Fibroblast of lung (primary cell): ENCODE data around the gene CD1C. TPM values are rescaled to one million over a fixed set of nuclear protein-coding genes. Genes with fewer than 3 reads are reported as not detected.

Experiments
- DNase-seq, 2 donors: peaks; one replicate each; pipeline versions ENCODE4 v3.0.0 to v3.0.0-alpha.2; 2010; ENCODE audit warnings: low read depth in 2 of 2
- H2AFZ ChIP-seq: 2 replicates; pipeline ENCODE4 v1.5.1; 2012; ENCODE audit warnings: low read length, control low read depth, inconsistent platforms
- H3K27ac ChIP-seq: 2 replicates; pipeline ENCODE4 v1.5.1; 2011; ENCODE audit warnings: low read length, control low read depth; ENCODE audit not compliant: insufficient read depth
- H3K27me3 ChIP-seq: 2 replicates; pipeline ENCODE4 v1.5.1; 2011; ENCODE audit warnings: mild to moderate bottlenecking, low read length; ENCODE audit not compliant: control insufficient read depth, insufficient read depth
- H3K36me3 ChIP-seq: 2 replicates; pipeline ENCODE4 v1.5.1; 2011; ENCODE audit warnings: low read length; ENCODE audit not compliant: control insufficient read depth, insufficient read depth
- H3K4me1 ChIP-seq: 2 replicates; pipeline ENCODE4 v1.5.1; 2011; ENCODE audit warnings: low read length; ENCODE audit not compliant: control insufficient read depth, insufficient read depth; ENCODE audit errors: extremely low read depth
- H3K4me2 ChIP-seq: 2 replicates; pipeline ENCODE4 v1.5.1; 2011; ENCODE audit warnings: low read length, control low read depth; ENCODE audit not compliant: insufficient read depth; ENCODE audit errors: extremely low read depth
- H3K4me3 ChIP-seq, 4 experiments: fragments of 200-600 bp in 1 of 4; sonication (generic) in 1 of 4; replicated peaks in 1 of 4; 2 replicates each; pipeline ENCODE4 v1.5.1; 2011 to 2016; ENCODE audit warnings: low read length in 4 of 4, low read depth in 3 of 4, mild to moderate bottlenecking in 3 of 4, control low read depth in 2 of 4, inconsistent platforms in 1 of 4, mixed read lengths in 1 of 4; ENCODE audit not compliant: insufficient read depth in 1 of 4; ENCODE audit errors: control extremely low read depth in 1 of 4
- H3K79me2 ChIP-seq: 2 replicates; pipeline ENCODE4 v1.5.1; 2012; ENCODE audit warnings: mild to moderate bottlenecking, low read length, inconsistent platforms; ENCODE audit not compliant: control insufficient read depth, insufficient read depth
- H3K9ac ChIP-seq: 2 replicates; pipeline ENCODE4 v1.5.1; 2011; ENCODE audit warnings: mild to moderate bottlenecking, low read length, control low read depth; ENCODE audit not compliant: insufficient read depth
- H3K9me3 ChIP-seq: 2 replicates; pipeline ENCODE4 v1.5.1; 2012; ENCODE audit warnings: low read depth, low read length; ENCODE audit not compliant: control insufficient read depth, insufficient read depth
- H4K20me1 ChIP-seq: 2 replicates; pipeline ENCODE4 v1.5.1; 2011; ENCODE audit warnings: low read length; ENCODE audit not compliant: control insufficient read depth, insufficient read depth; ENCODE audit errors: extremely low read depth
- EZH2 ChIP-seq: IDR thresholded peaks from 2 replicates; pipeline ENCODE4 v1.5.1; 2012; ENCODE audit warnings: low read length, control low read depth, mild to moderate bottlenecking; ENCODE audit errors: missing control alignments
- polyA plus RNA-seq, 2 donors: library from polyadenylated mRNA; depleted of rRNA in 1 of 2; stranded (reverse) in 1 of 2; unstranded in 1 of 2; fragments of >200 nt; gene quantifications; 2 replicates each; pipeline ENCODE4 v1.2.1, GENCODE V29; 2011 to 2012; ENCODE audit warnings: missing spikeins in 1 of 2
- total RNA-seq: library from RNA; depleted of rRNA; stranded (reverse); fragments of >200 nt; gene quantifications from 2 replicates; pipeline ENCODE4 v1.2.1, GENCODE V29; 2014
- TF ChIP-seq, protein P1 (sequence below), 2 donors: IDR thresholded peaks in 1 of 2; conservative IDR thresholded peaks in 1 of 2; 1 replicate in 1 of 2; 2 replicates in 1 of 2; pipeline ENCODE4 v1.5.1; 2011 to 2012; ENCODE audit warnings: low read length in 2 of 2, control low read depth in 1 of 2, inconsistent platforms in 1 of 2, low read depth in 1 of 2, mild to moderate bottlenecking in 1 of 2

The CD1C gene
- total and polyA plus RNA-seq, 2 donors (not counting 1 experiment from before 2014, with no cell fraction given), result not detected

GRCh38 chr1:158324395-158324794, 34.7 kb downstream of the CD1C start:
- no peak overlapping the region for H3K4me3 ChIP-seq
- no peaks in the 10 kb centered on the region for H4K20me1 ChIP-seq
- no peaks in the 10 kb centered on the region for H3K9me3 ChIP-seq
- H2AFZ ChIP-seq, result no peak overlapping the region
- H3K27me3 ChIP-seq, result no peaks in the 10 kb centered on the region
- H3K9ac ChIP-seq, result no peak overlapping the region
- no peak overlapping the region for H3K4me2 ChIP-seq
- TF ChIP-seq EZH2, result no peak
- TF ChIP-seq, protein P1, sequence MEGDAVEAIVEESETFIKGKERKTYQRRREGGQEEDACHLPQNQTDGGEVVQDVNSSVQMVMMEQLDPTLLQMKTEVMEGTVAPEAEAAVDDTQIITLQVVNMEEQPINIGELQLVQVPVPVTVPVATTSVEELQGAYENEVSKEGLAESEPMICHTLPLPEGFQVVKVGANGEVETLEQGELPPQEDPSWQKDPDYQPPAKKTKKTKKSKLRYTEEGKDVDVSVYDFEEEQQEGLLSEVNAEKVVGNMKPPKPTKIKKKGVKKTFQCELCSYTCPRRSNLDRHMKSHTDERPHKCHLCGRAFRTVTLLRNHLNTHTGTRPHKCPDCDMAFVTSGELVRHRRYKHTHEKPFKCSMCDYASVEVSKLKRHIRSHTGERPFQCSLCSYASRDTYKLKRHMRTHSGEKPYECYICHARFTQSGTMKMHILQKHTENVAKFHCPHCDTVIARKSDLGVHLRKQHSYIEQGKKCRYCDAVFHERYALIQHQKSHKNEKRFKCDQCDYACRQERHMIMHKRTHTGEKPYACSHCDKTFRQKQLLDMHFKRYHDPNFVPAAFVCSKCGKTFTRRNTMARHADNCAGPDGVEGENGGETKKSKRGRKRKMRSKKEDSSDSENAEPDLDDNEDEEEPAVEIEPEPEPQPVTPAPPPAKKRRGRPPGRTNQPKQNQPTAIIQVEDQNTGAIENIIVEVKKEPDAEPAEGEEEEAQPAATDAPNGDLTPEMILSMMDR (conservative IDR thresholded peaks at IDR 0.05 in 1 of 2, IDR thresholded peaks at IDR 0.05 in 1 of 2; ENCODE audit: low read depth in 1 of 2, low read length in 2 of 2), result no peak
- no peaks in the 10 kb centered on the region for H3K36me3 ChIP-seq
- no peak for DNase-seq
- no peak overlapping the region for H3K27ac ChIP-seq
- no peaks in the 10 kb centered on the region for H3K79me2 ChIP-seq
- H3K4me1 ChIP-seq, result no peaks in the 10 kb centered on the region

DNA sequence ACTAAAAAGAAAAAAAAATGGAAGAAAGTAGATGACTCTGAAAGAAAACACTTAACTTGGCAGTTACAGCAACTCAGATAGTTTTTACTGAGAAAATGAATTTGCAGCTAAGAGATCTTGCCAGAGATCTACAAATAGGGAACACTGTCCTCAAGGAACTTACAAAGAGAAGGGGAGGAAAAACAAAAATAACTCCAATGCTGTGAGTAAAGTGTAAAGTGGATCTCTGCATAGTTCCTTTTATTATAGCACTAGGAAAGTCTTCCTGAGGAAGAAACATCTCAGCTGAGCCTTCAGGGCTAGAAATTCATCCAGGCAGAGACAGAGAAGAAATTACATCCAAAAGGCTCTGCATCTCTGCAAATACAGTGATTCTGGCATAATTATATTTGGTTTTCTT, 37.8 kb downstream of the CD1C start:
- no peaks in the 10 kb centered on the region for H3K79me2 ChIP-seq
- no peak for DNase-seq
- no peak for TF ChIP-seq EZH2
- TF ChIP-seq, protein P1 (conservative IDR thresholded peaks at IDR 0.05 in 1 of 2, IDR thresholded peaks at IDR 0.05 in 1 of 2; ENCODE audit: low read depth in 1 of 2, low read length in 2 of 2), result no peak
- H3K4me1 ChIP-seq, result no peaks in the 10 kb centered on the region
- no peaks in the 10 kb centered on the region for H3K36me3 ChIP-seq
- H2AFZ ChIP-seq, result no peak overlapping the region
- no peaks in the 10 kb centered on the region for H3K27me3 ChIP-seq
- H3K4me3 ChIP-seq, result no peak overlapping the region
- H3K4me2 ChIP-seq, result no peak overlapping the region
- no peaks in the 10 kb centered on the region for H4K20me1 ChIP-seq
- no peak overlapping the region for H3K9ac ChIP-seq
- no peak overlapping the region for H3K27ac ChIP-seq
- no peaks in the 10 kb centered on the region for H3K9me3 ChIP-seq

- H3K9ac ChIP-seq, result no peak overlapping the region
- TF ChIP-seq, protein P1 (conservative IDR thresholded peaks at IDR 0.05 in 1 of 2, IDR thresholded peaks at IDR 0.05 in 1 of 2; ENCODE audit: low read depth in 1 of 2, low read length in 2 of 2), result no peak
- no peak for TF ChIP-seq EZH2
Observed at GRCh38 chr1:158328426-158328825, 38.7 kb downstream of the CD1C start.

More at GRCh38 chr1:158328426-158328825, 38.7 kb downstream of the CD1C start:
- no peak overlapping the region for H3K27ac ChIP-seq
- no peak overlapping the region for H2AFZ ChIP-seq
- no peak overlapping the region for H3K4me3 ChIP-seq
- H4K20me1 ChIP-seq, result no peaks in the 10 kb centered on the region
- H3K4me2 ChIP-seq, result no peak overlapping the region
- no peaks in the 10 kb centered on the region for H3K27me3 ChIP-seq
- no peaks in the 10 kb centered on the region for H3K79me2 ChIP-seq
- no peaks in the 10 kb centered on the region for H3K9me3 ChIP-seq
- no peaks in the 10 kb centered on the region for H3K4me1 ChIP-seq
- DNase-seq, result no peak
- H3K36me3 ChIP-seq, result no peaks in the 10 kb centered on the region
